ENCODE data around the gene UNK.

- no peak for TF ChIP-seq POLR2A (IDR thresholded peaks at IDR 0.05; ENCODE audit: insufficient read depth in 1 of 2, low read depth in 2 of 2, low read length in 2 of 2)
- no peak for TF ChIP-seq EZH2 (conservative IDR thresholded peaks at IDR 0.05; ENCODE audit: low read depth, low read length)
- no peak for TF ChIP-seq RFX3 (CRISPR knock-in tag; IDR thresholded peaks at IDR 0.05)
- TF ChIP-seq CTCF (CRISPR knock-in tag; IDR thresholded peaks at IDR 0.05), result no peak
- TF ChIP-seq SIX1 (CRISPR knock-in tag; IDR thresholded peaks at IDR 0.05; ENCODE audit: borderline replicate concordance), result no peak
- no peak for TF ChIP-seq ZNF274 (CRISPR knock-in tag; IDR thresholded peaks at IDR 0.05)
- no peak for TF ChIP-seq ZNF619 (CRISPR knock-in tag; IDR thresholded peaks at IDR 0.05)
- TF ChIP-seq KDM5A (IDR thresholded peaks at IDR 0.05; ENCODE audit: borderline replicate concordance, low read length), result no peak
These were observed 53.8 kb downstream of the UNK start for GRCh38 chr17:75838410-75838809.

Measured in HepG2 (cell line).